ENCODE data around the gene CCM2. TPM values are rescaled to one million over a fixed set of nuclear protein-coding genes. Genes with fewer than 3 reads are reported as not detected.

CCM2 gene
- total RNA-seq, result 100 to 1,000 TPM; 118 to 125 TPM

GRCh38 chr7:45000093-45001032 lies at the start of gene CCM2:
Gene CCM2, plus strand, starts transcription at chr7:45000201. Its CDS starts 133 bp downstream, at chr7:45000334.

GRCh38 chr7:44978511-44979366 lies 21.3 kb upstream of the CCM2 start, which contains the start of gene MYO1G:
Gene MYO1G, minus strand, starts transcription at chr7:44979015. Its CDS starts 54 bp downstream, at chr7:44978961.

GRCh38 chr7:45088821-45089340 lies 88.9 kb downstream of the CCM2 start, which contains the start of gene NACAD:
Gene NACAD, minus strand, starts transcription at chr7:45088969. Its CDS starts 75 bp downstream, at chr7:45088894.

DNA sequence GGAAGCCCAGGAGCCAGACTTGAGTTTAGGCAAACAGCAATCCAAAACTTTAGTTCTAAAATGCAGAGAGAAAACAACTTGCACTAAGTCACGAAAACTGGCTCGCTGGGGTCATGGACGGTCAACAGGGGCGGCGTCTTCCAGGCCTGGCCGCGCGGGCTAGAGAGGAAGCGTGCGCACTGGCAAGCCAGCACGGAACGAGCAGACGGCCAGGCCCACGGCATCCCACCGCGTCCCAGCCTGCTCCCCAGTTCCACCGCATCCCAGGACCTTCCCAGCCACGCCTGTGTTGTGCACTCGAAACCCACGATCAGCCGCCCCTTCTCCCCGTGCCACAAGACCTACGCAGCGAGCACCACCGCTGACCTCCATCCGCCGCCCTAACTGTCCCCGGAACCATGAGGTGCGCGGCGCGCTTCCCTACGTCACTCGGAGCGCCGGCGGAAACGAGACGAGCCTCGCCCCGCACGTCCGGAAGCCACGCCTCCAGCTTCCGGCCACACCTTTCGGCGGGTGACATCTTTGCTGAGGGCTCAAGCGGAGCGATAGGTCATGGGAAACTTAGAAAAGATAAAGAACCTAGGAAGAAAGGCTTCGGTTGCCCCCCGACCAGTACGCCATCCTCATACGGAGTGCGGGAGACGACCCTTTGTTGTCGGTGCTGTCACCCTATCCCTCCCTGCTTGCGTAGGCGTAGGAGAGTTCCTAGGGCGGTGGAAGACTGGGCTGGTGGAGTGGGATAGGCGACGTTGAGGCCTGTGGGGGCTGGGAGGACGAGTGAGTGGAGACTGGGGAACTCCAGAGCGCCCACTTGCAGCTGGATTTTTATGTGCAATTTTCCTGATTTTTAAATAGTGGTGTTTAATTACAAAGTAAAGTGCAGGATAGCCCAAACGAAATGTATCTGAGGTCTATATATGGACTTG lies 111.6 kb downstream of the CCM2 start, which contains the start of gene TBRG4:
TSS of gene TBRG4 (minus strand) at position 400 of the 926 bp plus-strand sequence. CDS start 2,460 bp downstream, outside the sequence.

Other genes with a start within 250 kb of the CCM2 start
- gene PPIA, start 203.5 kb upstream of the CCM2 start, total RNA-seq, result 1,000 to 10,000 TPM; 2,212 to 2,296 TPM
- gene H2AZ2, start 152.1 kb upstream of the CCM2 start, total RNA-seq, result 100 to 1,000 TPM; 340 to 341 TPM
- gene PURB, start 114.7 kb upstream of the CCM2 start, total RNA-seq, result 10 to 100 TPM; 22.9 to 24.2 TPM
- 100 to 1,000 TPM; 371 to 382 TPM for gene MYO1G, start 21.2 kb upstream of the CCM2 start, total RNA-seq
- not detected for gene NACAD, start 88.8 kb downstream of the CCM2 start, total RNA-seq
- 100 to 1,000 TPM; 107 to 109 TPM for gene TBRG4, start 111.5 kb downstream of the CCM2 start, total RNA-seq
- not detected for gene RAMP3, start 157.6 kb downstream of the CCM2 start, total RNA-seq